Fibroblast of villous mesenchyme (primary cell): ENCODE data around the gene FUT7. TPM values are rescaled to one million over a fixed set of nuclear protein-coding genes. Genes with fewer than 3 reads are reported as not detected.
A peak's percentile ranks its signal among the peaks of the same experiment; 100 is the strongest.

Experiments
- DNase-seq: peaks from one replicate; pipeline ENCODE4 v3.0.0-alpha.2; 2010; ENCODE audit warnings: low read depth
- H3K4me3 ChIP-seq: 2 replicates; pipeline ENCODE4 v1.5.1; 2011; ENCODE audit warnings: low read depth, mild to moderate bottlenecking, low read length
- CTCF ChIP-seq: IDR thresholded peaks from 2 replicates; pipeline ENCODE4 v1.5.1; 2012; ENCODE audit warnings: low read depth, mild to moderate bottlenecking, low read length; ENCODE audit not compliant: insufficient read depth
- total RNA-seq: library from RNA; depleted of rRNA; stranded (reverse); fragments of >200 nt; gene quantifications from 2 replicates; pipeline ENCODE4 v1.2.3, GENCODE V29; 2012

Gene FUT7
- total RNA-seq, 1 donor: not detected

- no peak for DNase-seq
- no peak overlapping the region for H3K4me3 ChIP-seq
- TF ChIP-seq CTCF: no peak
Measured at GRCh38 chr9:136997371-136997770, 34.5 kb downstream of the FUT7 start.

DNA sequence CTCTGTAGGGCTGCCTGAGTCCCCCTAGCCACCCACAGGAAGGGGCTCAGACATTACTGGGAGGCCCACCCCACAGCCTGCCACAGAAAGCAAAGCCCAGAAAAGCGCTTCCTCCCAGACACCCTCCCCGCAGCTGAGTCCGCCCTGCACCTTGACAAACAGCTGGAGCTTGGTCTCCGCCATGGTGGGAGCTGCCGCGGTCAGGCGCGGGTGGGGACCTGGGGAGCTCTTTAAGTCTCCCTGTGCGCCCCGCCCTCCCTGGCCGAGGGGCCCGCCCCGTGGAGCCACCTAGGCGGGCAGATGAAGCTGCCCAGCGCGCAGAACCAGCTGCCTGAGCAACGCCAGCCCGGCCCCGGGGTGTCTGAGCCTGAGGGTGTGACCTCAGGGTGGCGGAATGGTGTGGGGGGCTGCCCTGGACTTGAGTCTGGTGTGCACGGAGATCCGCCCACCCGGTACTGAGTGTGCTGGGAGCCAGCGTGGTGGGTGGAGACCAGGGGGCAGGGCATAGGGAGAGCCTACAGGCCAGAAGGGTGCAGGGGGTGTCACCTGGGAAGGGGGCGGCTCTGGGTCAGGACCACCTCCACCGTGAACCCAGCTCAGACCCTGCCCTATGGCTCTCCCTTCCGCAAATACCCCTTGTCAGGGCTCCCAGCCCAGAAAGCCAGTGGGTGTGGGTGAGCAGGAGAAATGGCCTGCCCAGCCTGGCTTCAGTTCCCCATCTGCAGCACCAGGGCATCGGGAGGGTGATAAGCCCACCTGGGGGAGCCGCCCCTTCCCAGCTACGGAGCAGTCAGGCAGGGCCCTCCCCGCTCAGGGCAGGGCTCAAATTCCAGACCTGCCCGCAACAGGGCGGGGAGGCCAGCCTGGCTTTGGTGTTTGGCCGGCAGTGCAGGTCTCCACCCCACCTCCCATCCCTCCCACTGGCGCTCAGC lies 35.3 kb downstream of the FUT7 start, which contains the start of gene CLIC3:
TSS of gene CLIC3 (minus strand) at position 208 of the 932 bp plus-strand sequence. CDS start at position 183, 25 bp downstream.
- no peak for TF ChIP-seq CTCF

GRCh38 chr9:136995772-136996311 lies 36.0 kb downstream of the FUT7 start:
- peak overlapping the region; percentile 51 for H3K4me3 ChIP-seq
- DNase-seq: peak; percentile 24
- TF ChIP-seq CTCF: no peak

More for the DNA sequence above, 35.3 kb downstream of the FUT7 start, which contains the start of gene CLIC3:
- peak; percentile 47 for DNase-seq
- H3K4me3 ChIP-seq: peak within 1 kb of the TSS; percentile 51

GRCh38 chr9:136995362-136995761 lies 36.5 kb downstream of the FUT7 start:
- no peak for TF ChIP-seq CTCF
- DNase-seq: no peak
- peak overlapping the region; percentile 51 for H3K4me3 ChIP-seq

- no peak overlapping the region for H3K4me3 ChIP-seq
- no peak for TF ChIP-seq CTCF
- DNase-seq: no peak
Measured at GRCh38 chr9:136994888-136995230, 37.0 kb downstream of the FUT7 start.

DNA sequence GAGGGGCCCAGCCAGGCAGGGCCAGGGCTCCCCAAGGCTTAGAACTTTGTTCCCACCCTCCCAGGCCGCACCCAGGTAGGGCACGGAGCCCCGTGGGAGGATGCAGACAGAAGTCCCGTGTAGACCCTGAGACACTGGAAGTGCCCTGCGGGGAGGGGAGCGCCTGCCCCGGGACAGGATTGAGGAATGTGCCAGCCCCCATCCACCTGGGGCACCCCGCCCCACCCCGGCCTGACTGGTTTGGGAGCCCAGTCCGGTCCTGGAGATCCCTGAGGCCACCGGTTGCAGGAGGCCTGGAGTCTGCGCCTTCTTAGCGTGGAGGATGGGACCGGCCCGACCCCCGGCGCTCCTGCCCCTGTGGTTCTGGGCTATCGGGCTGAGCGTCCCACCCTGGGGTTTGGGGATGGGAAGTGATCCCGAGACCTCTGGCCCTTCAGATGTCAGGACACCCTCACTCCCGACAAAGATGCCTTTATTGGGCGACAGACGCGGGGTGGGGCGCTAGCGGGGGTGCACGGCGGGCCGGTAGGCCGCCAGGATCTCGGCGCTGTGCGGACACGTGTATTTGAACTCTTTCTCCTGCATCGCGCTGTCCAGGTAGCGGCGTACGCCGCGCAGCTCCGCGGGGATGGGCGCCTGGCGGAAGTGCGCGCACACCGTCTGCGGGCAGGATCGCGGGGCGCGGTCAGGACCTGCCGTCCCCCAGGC lies 37.6 kb downstream of the FUT7 start:
- TF ChIP-seq CTCF: no peak
- H3K4me3 ChIP-seq: no peak overlapping the region
- DNase-seq: no peak
